K562 (cell line): Measurements from ENCODE around the gene PDGFD. TPM values are rescaled to one million over a fixed set of nuclear protein-coding genes. Genes with fewer than 3 reads are reported as not detected.

Experiments
- ATAC-seq: fragments of 200-7000 bp; cut with Tn5 transposase; 3 replicates; pipeline ENCODE4 v1.9.1; 2020; ENCODE audit warnings: moderate library complexity
- BruUV-seq: library from RNA; stranded (reverse); fragments of 400-500 nt; replicated peaks from 2 replicates; lab custom pipeline; 2021; lab: Mats Ljungman, UMichigan
- CTCF ChIA-PET: fragments of 300-600 bp; formaldehyde crosslinking; extraction: SDS; loops from one replicate; lab custom pipeline; 2021; ENCODE audit warnings: low intra/inter-chr PET ratio; lab: Yijun Ruan, JAX
- POLR2A ChIA-PET: fragments of 300-600, 350-650 bp; sonication (Branson Sonifier 250); formaldehyde crosslinking; extraction: SDS; loops from one replicate; lab custom pipeline; 2021; ENCODE audit warnings: antibody characterized with exemption, inconsistent platforms; lab: Yijun Ruan, JAX
- DNase-seq, 4 experiments: peaks; one replicate each; pipeline versions ENCODE4 v3.0.0 to v3.0.0-alpha.2; 2011 to 2018; ENCODE audit warnings: low spot score in 3 of 4, mixed read lengths in 3 of 4; ENCODE audit errors: extremely low read depth in 1 of 4
- FAIRE-seq: peaks from 2 replicates; lab custom pipeline; 2011; peaks lifted over from hg19 to GRCh38; lab: Jason Lieb, UNC
- H2AFZ ChIP-seq: 2 replicates; pipeline ENCODE4 v1.6.0; 2011; ENCODE audit warnings: low read depth, low read length, control low read depth, inconsistent platforms
- H3K27ac ChIP-seq: fragments of 200-600 bp; 3 replicates; pipeline ENCODE4 v1.8.0; 2011; ENCODE audit warnings: low read depth, mild to moderate bottlenecking, control low read depth, inconsistent platforms, low read length, moderate library complexity, mixed read lengths; ENCODE audit errors: extremely low read depth
- H3K27me3 ChIP-seq, 2 experiments: fragments of 300-600 bp in 1 of 2; 2 replicates in 1 of 2; 3 replicates in 1 of 2; pipeline versions ENCODE4 v1.6.0 to v1.8.0; 2011; ENCODE audit warnings: inconsistent platforms in 2 of 2, low read length in 2 of 2, mild to moderate bottlenecking in 1 of 2, mixed read lengths in 1 of 2, moderate library complexity in 1 of 2; ENCODE audit not compliant: control insufficient read depth in 2 of 2, insufficient read depth in 2 of 2
- H3K36me3 ChIP-seq: fragments of 300-600 bp; 3 replicates; pipeline ENCODE4 v1.8.0; 2011; ENCODE audit warnings: mild to moderate bottlenecking, low read length, inconsistent platforms; ENCODE audit not compliant: control insufficient read depth, insufficient read depth
- H3K4me1 ChIP-seq, 2 experiments: fragments of 200-600 bp in 1 of 2; replicated peaks in 1 of 2; 2 replicates in 1 of 2; 3 replicates in 1 of 2; pipeline versions ENCODE4 v1.5.1 to v1.8.0; 2011; ENCODE audit warnings: inconsistent platforms in 2 of 2, low read length in 2 of 2, mild to moderate bottlenecking in 1 of 2, mixed read lengths in 1 of 2, moderate library complexity in 1 of 2; ENCODE audit not compliant: control insufficient read depth in 2 of 2, insufficient read depth in 2 of 2
- H3K4me2 ChIP-seq: 2 replicates; pipeline ENCODE4 v1.6.1; 2011; ENCODE audit warnings: low read length, control low read depth, inconsistent platforms, mixed read lengths; ENCODE audit not compliant: insufficient read depth
- H3K4me3 ChIP-seq: fragments of 200-600 bp; sonication (generic), shearing (Covaris generic); 2 replicates; pipeline ENCODE4 v1.5.1; 2016; ENCODE audit warnings: control low read depth, inconsistent platforms
- H3K79me2 ChIP-seq: fragments of 200-600 bp; 3 replicates; pipeline ENCODE4 v1.8.0; 2011; ENCODE audit warnings: low read length, inconsistent platforms; ENCODE audit not compliant: control insufficient read depth, insufficient read depth
- H3K9ac ChIP-seq, 2 experiments: 2 replicates each; pipeline versions ENCODE4 v1.6.0 to v1.6.1; 2011; ENCODE audit warnings: low read depth in 2 of 2, low read length in 2 of 2, control low read depth in 1 of 2, inconsistent platforms in 1 of 2, mild to moderate bottlenecking in 1 of 2, mixed read lengths in 1 of 2; ENCODE audit not compliant: insufficient read depth in 1 of 2
- H3K9me1 ChIP-seq: one replicate; pipeline ENCODE4 v1.6.0; 2011; ENCODE audit warnings: inconsistent platforms, mild to moderate bottlenecking, low read length, moderate library complexity; ENCODE audit not compliant: control insufficient read depth, insufficient read depth
- H3K9me3 ChIP-seq: replicated peaks from 2 replicates; pipeline ENCODE4 v1.5.1; 2011; ENCODE audit warnings: low read depth, low read length, inconsistent platforms; ENCODE audit not compliant: control insufficient read depth, insufficient read depth
- H4K20me1 ChIP-seq: replicated peaks from 2 replicates; pipeline ENCODE4 v1.6.1; 2011; ENCODE audit warnings: low read length, inconsistent platforms, mixed read lengths; ENCODE audit not compliant: control insufficient read depth, insufficient read depth
- ASH1L ChIP-seq: fragments of 450-650 bp; IDR thresholded peaks from 2 replicates; pipeline ENCODE4 v1.6.1; 2018; ENCODE audit warnings: borderline replicate concordance, mild to moderate bottlenecking, low read depth; ENCODE audit not compliant: partially characterized antibody
- ELF2 ChIP-seq: fragments of 250-450 bp; sonication (Bioruptor Pico); IDR thresholded peaks from 2 replicates; pipeline ENCODE4 v1.5.0; 2021; ENCODE audit warnings: mild to moderate bottlenecking
- HMGN3 ChIP-seq: IDR thresholded peaks from 2 replicates; pipeline ENCODE4 v1.6.1; 2011; ENCODE audit warnings: borderline replicate concordance, low read depth, mild to moderate bottlenecking, mixed read lengths, low read length; ENCODE audit not compliant: insufficient read length; ENCODE audit errors: extremely low read depth
- POLR3A ChIP-seq: IDR thresholded peaks from 2 replicates; pipeline ENCODE4 v1.6.1; 2011; ENCODE audit warnings: borderline replicate concordance, mild to moderate bottlenecking, moderate library complexity; ENCODE audit not compliant: insufficient read length, insufficient read depth; ENCODE audit errors: extremely low read depth
- SP2 ChIP-seq: IDR thresholded peaks from 2 replicates; pipeline ENCODE4 v1.6.1; 2011; ENCODE audit warnings: mild to moderate bottlenecking, low read depth, low read length, moderate library complexity; ENCODE audit not compliant: poor library complexity, severe bottlenecking; ENCODE audit errors: extremely low read depth
- ZNF311 ChIP-seq: fragments of 250-450 bp; sonication (Bioruptor Pico); IDR thresholded peaks from 2 replicates; pipeline ENCODE4 v1.4.0; 2020; ENCODE audit warnings: mild to moderate bottlenecking, moderate library complexity
- ZNF586 ChIP-seq: fragments of 450-650 bp; formaldehyde crosslinking; conservative IDR thresholded peaks from 2 replicates; pipeline ENCODE4 v1.4.0; 2020; ENCODE audit warnings: mild to moderate bottlenecking, moderate library complexity
- ZSCAN29 ChIP-seq: fragments of 450-650 bp; IDR thresholded peaks from 2 replicates; pipeline ENCODE4 v1.6.1; 2017
- WGBS: fragments of 100-300 bp; shearing (Covaris generic); methylation state at CpG from one replicate; pipeline ENCODE4 v1.1.6; 2016; ENCODE audit warnings: low coverage, mixed read lengths; ENCODE audit not compliant: insufficient coverage; ENCODE audit errors: missing lambda C conversion rate; 5-methylcytosine and 5-hydroxymethylcytosine counted together
- in situ Hi-C: fragments of 300-500 bp; cut with MboI; formaldehyde crosslinking; loops from 4 replicates; pipeline ENCODE4 v1.15.0; 2018; ENCODE audit warnings: inconsistent platforms, mixed read lengths
- intact Hi-C: fragments of 100-400 bp; cut with micrococcal nuclease; formaldehyde crosslinking; loops from 2 replicates; pipeline ENCODE4 v1.14.2; 2022
- polyA plus RNA-seq, 8 experiments: library from polyadenylated mRNA; depleted of rRNA in 4 of 8; stranded (reverse) in 5 of 8; unstranded in 3 of 8; fragments of >200 nt; fragmentation: Nextera tagmentation in 2 of 8; fragmentation: Illumina TruSeq in 1 of 8; extraction: Ambion mirVana in 2 of 8; extraction: Trizol in 1 of 8; gene quantifications; 2 replicates each; pipeline versions ENCODE4 v1.2.1 to v1.2.3, GENCODE V29; 2011 to 2014; ENCODE audit warnings: inconsistent platforms in 1 of 8, missing spikeins in 1 of 8
- total RNA-seq, 7 experiments: library from RNA; depleted of rRNA in 6 of 7; stranded (reverse); fragments of >200 nt in 6 of 7; fragmentation: Illumina TruSeq in 2 of 7; extraction: Trizol in 2 of 7; gene quantifications; 2 replicates each; pipeline versions ENCODE4 v1.2.1 to v1.2.3, GENCODE V29; 2011 to 2021; ENCODE audit warnings: low replicate concordance in 1 of 7
- TF ChIP-seq, protein P1 (sequence below): fragments of 150-350 bp; IDR thresholded peaks from 2 replicates; pipeline ENCODE4 v1.6.1; 2014; ENCODE audit warnings: low read depth, mild to moderate bottlenecking, low read length, borderline replicate concordance
- TF ChIP-seq, protein P2 (sequence below): fragments of 200-400 bp; formaldehyde crosslinking; IDR thresholded peaks from 2 replicates; pipeline ENCODE4 v1.6.1; 2017; ENCODE audit warnings: mild to moderate bottlenecking, low read depth, low read length, moderate library complexity

The PDGFD gene
- total and polyA plus RNA-seq, 9 of the 15 experiments (the other 6 are each of a cell fraction or from before 2014, with no cell fraction given), result 0.11 TPM; not detected in 8

DNA sequence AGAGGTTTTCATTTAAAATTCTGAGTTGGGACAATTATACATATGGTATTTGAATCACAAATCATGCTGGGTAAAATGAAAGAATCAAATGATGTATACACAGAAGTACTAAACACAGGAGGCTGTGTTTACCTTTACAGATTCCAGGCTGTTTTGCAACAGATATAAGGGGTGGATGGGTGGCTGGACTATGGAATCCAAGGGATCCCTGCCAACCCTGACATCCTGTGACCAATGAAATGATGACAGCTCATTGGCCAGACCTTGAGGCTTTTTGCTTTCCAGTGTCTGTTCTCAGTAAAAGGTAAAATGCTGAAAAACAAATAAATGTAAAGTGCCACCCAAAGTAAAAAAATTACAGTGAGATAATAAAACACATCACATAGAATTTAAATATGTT, 130.8 kb downstream of the PDGFD start (continued):
- TF ChIP-seq, protein P1, sequence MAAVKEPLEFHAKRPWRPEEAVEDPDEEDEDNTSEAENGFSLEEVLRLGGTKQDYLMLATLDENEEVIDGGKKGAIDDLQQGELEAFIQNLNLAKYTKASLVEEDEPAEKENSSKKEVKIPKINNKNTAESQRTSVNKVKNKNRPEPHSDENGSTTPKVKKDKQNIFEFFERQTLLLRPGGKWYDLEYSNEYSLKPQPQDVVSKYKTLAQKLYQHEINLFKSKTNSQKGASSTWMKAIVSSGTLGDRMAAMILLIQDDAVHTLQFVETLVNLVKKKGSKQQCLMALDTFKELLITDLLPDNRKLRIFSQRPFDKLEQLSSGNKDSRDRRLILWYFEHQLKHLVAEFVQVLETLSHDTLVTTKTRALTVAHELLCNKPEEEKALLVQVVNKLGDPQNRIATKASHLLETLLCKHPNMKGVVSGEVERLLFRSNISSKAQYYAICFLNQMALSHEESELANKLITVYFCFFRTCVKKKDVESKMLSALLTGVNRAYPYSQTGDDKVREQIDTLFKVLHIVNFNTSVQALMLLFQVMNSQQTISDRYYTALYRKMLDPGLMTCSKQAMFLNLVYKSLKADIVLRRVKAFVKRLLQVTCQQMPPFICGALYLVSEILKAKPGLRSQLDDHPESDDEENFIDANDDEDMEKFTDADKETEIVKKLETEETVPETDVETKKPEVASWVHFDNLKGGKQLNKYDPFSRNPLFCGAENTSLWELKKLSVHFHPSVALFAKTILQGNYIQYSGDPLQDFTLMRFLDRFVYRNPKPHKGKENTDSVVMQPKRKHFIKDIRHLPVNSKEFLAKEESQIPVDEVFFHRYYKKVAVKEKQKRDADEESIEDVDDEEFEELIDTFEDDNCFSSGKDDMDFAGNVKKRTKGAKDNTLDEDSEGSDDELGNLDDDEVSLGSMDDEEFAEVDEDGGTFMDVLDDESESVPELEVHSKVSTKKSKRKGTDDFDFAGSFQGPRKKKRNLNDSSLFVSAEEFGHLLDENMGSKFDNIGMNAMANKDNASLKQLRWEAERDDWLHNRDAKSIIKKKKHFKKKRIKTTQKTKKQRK, result no peak
- TF ChIP-seq ZNF311, result no peak
- TF ChIP-seq, all 486 proteins: peak for 0

DNA sequence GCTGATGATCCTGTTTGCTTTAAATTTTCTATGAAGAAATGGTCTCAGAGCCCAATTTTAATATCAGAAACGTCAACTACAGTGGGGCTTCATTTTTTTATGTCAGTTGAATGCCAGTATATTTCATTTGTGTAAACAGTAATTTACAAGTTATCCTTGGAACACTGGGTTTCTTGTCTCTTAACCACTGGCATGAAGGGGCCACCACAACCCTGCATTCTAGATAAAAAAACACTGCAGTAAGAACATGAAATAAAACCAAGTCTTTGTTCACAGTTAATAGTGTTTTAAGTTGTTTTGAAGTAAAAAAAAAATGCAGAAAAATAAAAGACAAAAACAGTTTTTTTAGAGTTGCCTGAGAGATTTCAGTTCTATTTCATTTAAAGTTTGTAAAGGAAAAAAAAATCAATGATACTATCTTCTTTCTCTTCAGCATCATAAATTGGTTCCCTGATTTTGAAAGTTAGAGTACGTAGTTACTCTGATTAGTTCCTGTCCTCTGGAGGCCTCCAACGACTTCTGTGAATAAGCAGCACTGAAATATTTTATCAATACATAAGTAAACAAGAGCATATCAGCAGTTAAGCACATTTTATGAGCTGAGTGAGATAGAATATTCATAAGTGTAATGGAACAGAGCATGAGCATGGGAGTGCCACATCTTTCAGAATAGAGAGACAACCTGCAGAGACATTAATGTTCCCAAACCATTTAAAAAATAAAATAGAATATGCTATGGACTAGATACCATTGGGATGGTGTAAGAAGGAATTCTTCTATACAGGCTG, 135.3 kb downstream of the PDGFD start:
- no TSS peak for BruUV-seq
- ChIA-PET CTCF (no interaction called here), POLR2A (no interaction called here)
- Histone ChIP-seq H3K9ac (no peak overlapping the region), H3K79me2 (no peaks in the 10 kb centered on the region), H3K4me1 (no peaks in the 10 kb centered on the region), H3K4me2 (no peak overlapping the region), H3K27ac (no peak overlapping the region), H3K9me3 (no peaks in the 10 kb centered on the region; the same call in 1 of the 2 replicates), H2AFZ (no peak overlapping the region), H3K4me3 (no peak overlapping the region), H3K9me1 (no peaks in the 10 kb centered on the region), H3K27me3 (no peaks in the 10 kb centered on the region), H4K20me1 (no peaks in the 10 kb centered on the region), H3K36me3 (no peaks in the 10 kb centered on the region)
- DNase-seq (no peak), FAIRE-seq (no peak), ATAC-seq (no peak)
- intact Hi-C loops, result no loop called here
- in situ Hi-C loops, result no loop called here
- 0% methylated on average over 3 of the region's 3 CpGs for WGBS
- TF ChIP-seq ASH1L (no peak), HMGN3 (no peak), ELF2 (CRISPR knock-in tag) (no peak), SP2 (no peak), POLR3A (no peak), ZNF586 (CRISPR knock-in tag) (no peak), ZSCAN29 (no peak)
- TF ChIP-seq, protein P2, sequence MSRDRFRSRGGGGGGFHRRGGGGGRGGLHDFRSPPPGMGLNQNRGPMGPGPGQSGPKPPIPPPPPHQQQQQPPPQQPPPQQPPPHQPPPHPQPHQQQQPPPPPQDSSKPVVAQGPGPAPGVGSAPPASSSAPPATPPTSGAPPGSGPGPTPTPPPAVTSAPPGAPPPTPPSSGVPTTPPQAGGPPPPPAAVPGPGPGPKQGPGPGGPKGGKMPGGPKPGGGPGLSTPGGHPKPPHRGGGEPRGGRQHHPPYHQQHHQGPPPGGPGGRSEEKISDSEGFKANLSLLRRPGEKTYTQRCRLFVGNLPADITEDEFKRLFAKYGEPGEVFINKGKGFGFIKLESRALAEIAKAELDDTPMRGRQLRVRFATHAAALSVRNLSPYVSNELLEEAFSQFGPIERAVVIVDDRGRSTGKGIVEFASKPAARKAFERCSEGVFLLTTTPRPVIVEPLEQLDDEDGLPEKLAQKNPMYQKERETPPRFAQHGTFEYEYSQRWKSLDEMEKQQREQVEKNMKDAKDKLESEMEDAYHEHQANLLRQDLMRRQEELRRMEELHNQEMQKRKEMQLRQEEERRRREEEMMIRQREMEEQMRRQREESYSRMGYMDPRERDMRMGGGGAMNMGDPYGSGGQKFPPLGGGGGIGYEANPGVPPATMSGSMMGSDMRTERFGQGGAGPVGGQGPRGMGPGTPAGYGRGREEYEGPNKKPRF, result no peak
